Testis (tissue), 3 donors: ENCODE measurements around the gene REP15. TPM values are rescaled to one million over a fixed set of nuclear protein-coding genes. Genes with fewer than 3 reads are reported as not detected.
A peak's percentile ranks its signal among the peaks of the same experiment; 100 is the strongest.

ENCODE experiments used
- DNase-seq: peaks from one replicate; pipeline ENCODE4 v3.0.0-alpha.2; 2019
- H3K27ac ChIP-seq, 2 donors: fragments of 200-600 bp; sonication (generic); one replicate each; pipeline ENCODE4 v1.5.1; 2019
- H3K27me3 ChIP-seq: fragments of 200-600 bp; sonication (generic); one replicate; pipeline ENCODE4 v1.5.1; 2019
- H3K36me3 ChIP-seq: fragments of 200-600 bp; sonication (generic); one replicate; pipeline ENCODE4 v1.5.1; 2017; ENCODE audit warnings: low read depth; ENCODE audit errors: missing control alignments
- H3K4me1 ChIP-seq: fragments of 200-600 bp; sonication (generic); one replicate; pipeline ENCODE4 v1.5.1; 2019
- H3K4me3 ChIP-seq, 2 donors: fragments of 200-600 bp; sonication (generic); one replicate each; pipeline ENCODE4 v1.5.1; 2017 to 2019
- H3K9me3 ChIP-seq: fragments of 200-600 bp; sonication (generic); one replicate; pipeline ENCODE4 v1.5.1; 2017
- POLR2A ChIP-seq: fragments of 450-650 bp; IDR thresholded peaks from one replicate; pipeline ENCODE4 v1.6.1; 2017; ENCODE audit warnings: antibody characterized with exemption, mild to moderate bottlenecking, moderate library complexity
- WGBS, 2 donors: methylation state at CpG; one replicate each; pipeline ENCODE4 v1.1.5; 2018; 5-methylcytosine and 5-hydroxymethylcytosine counted together
- intact Hi-C: fragments of 100-400 bp; cut with DNase I; formaldehyde crosslinking; loops from one replicate; pipeline ENCODE4 v1.15.1; 2023; ENCODE audit warnings: low total_unique reads
- polyA plus RNA-seq: library from polyadenylated mRNA; stranded (reverse); fragments of 350-450 nt; fragmentation: Illumina TruSeq; extraction: RNeasy Lipid Tissue Mini Kit (QIAGEN cat#74804); gene quantifications from one replicate; pipeline ENCODE4 v1.2.3, GENCODE V29; 2014; ENCODE audit warnings: low read depth, low replicate concordance; ENCODE audit not compliant: insufficient read depth
- total RNA-seq, 2 donors: library from RNA; depleted of rRNA; stranded (reverse); fragments of >200 nt; gene quantifications; one replicate each; pipeline ENCODE4 v1.2.3, GENCODE V29; 2016
- TF ChIP-seq, protein P1 (sequence below), 3 experiments: fragments of 450-650 bp in 2 of 3; fragments of 200-600 bp in 1 of 3; sonication (generic) in 1 of 3; IDR thresholded peaks; one replicate each; pipeline ENCODE4 v1.5.1; 2016 to 2019; ENCODE audit warnings: antibody characterized with exemption in 3 of 3, mild to moderate bottlenecking in 2 of 3, moderate library complexity in 1 of 3

The REP15 gene
- total and polyA plus RNA-seq, 3 donors from 2014 or later = 0.73 to 1.1 (median 1.0) TPM

DNA sequence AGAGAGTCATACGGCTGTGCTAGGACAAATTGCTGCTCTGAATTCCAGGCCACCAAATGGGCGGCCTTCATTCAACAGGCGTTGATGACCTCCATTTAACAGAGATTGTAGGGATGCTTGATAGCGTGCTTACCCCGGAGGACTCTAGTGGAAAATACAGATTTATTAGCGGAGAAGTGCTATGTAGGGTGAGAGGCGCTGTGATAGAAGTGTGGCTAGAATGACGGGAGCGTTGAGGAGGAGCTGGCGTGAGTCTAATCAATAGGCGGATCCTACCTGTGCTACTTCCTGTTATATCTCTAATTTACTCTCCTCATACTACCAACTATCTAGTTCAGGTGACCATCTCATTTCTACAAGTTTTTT, 15.1 kb downstream of the REP15 start:
- Histone ChIP-seq H3K4me3 (peak overlapping the region; percentile 76 to 94), H3K27ac (peak overlapping the region; percentile 77 to 84), H3K36me3 (no peaks in the 10 kb centered on the region), H3K9me3 (no peaks in the 10 kb centered on the region), H3K27me3 (no peaks in the 10 kb centered on the region), H3K4me1 (no peaks in the 10 kb centered on the region)
- TF ChIP-seq POLR2A = no peak
- TF ChIP-seq, protein P1, sequence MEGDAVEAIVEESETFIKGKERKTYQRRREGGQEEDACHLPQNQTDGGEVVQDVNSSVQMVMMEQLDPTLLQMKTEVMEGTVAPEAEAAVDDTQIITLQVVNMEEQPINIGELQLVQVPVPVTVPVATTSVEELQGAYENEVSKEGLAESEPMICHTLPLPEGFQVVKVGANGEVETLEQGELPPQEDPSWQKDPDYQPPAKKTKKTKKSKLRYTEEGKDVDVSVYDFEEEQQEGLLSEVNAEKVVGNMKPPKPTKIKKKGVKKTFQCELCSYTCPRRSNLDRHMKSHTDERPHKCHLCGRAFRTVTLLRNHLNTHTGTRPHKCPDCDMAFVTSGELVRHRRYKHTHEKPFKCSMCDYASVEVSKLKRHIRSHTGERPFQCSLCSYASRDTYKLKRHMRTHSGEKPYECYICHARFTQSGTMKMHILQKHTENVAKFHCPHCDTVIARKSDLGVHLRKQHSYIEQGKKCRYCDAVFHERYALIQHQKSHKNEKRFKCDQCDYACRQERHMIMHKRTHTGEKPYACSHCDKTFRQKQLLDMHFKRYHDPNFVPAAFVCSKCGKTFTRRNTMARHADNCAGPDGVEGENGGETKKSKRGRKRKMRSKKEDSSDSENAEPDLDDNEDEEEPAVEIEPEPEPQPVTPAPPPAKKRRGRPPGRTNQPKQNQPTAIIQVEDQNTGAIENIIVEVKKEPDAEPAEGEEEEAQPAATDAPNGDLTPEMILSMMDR (IDR thresholded peaks at IDR 0.05) = no peak
- 1% methylated on average over 11 of the region's 11 CpGs for WGBS, 2 donors
- no peak for DNase-seq
- intact Hi-C loops = no loop called here

DNA sequence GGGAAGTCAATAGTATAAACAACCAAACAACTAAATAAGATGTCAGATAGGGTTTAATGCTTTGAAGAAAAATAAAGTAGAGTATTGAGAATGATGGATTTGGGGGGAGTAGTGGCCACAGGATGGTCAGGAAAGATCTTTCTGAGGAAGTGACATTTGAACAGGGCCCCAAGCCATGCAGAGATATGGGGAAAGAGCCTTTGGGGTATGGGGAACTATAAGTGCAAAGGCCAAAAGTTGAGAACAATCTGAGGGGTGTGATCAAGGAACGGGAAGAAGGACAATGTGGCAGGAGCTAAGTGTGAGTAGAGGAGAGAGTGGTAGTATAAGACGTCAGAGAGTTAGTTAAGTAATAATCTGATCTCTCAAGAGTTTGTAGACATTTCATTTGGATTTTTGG, 15.7 kb downstream of the REP15 start:
- no peaks in the 10 kb centered on the region for H3K4me1 ChIP-seq
- no peak for DNase-seq
- H3K36me3 ChIP-seq = no peaks in the 10 kb centered on the region
- no peak for TF ChIP-seq POLR2A
- TF ChIP-seq, protein P1 (IDR thresholded peaks at IDR 0.05) = no peak
- intact Hi-C loops = no loop called here
- peak overlapping the region in 1 of 2 donors; percentile 94 for H3K4me3 ChIP-seq
- no peak overlapping the region for H3K27ac ChIP-seq
- 66 to 68% methylated on average over 2 of the region's 2 CpGs for WGBS, 2 donors
- H3K9me3 ChIP-seq = no peaks in the 10 kb centered on the region
- no peaks in the 10 kb centered on the region for H3K27me3 ChIP-seq

DNA sequence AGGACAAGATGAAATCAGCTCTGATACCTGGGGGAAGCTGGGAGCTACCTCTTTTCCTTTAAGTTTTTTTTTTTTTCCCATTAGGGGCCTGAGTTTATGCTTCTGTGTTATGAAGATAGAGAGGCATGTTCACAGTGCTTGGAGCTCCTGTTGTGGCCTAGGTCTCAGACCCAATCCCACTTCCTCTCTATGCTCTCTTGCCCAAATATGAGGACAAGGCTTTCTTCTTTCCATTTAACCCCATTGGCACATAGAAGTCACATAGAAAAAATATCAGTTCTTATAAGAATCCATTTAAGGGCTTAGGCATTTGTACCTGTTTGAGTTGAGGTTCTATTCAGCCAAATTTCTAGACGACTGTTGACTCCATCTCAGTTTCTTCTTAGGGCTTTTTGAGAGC, 27.0 kb downstream of the REP15 start:
- Histone ChIP-seq H3K27me3 (no peaks in the 10 kb centered on the region), H3K4me1 (peaks cover 3% of the 10 kb centered on the region), H3K36me3 (no peaks in the 10 kb centered on the region), H3K27ac (no peak overlapping the region), H3K9me3 (no peaks in the 10 kb centered on the region), H3K4me3 (no peak overlapping the region)
- intact Hi-C loops = no loop called here
- 89 to 95% methylated on average over 1 of the region's 1 CpG for WGBS, 2 donors
- TF ChIP-seq, protein P1 (IDR thresholded peaks at IDR 0.05) = no peak
- TF ChIP-seq POLR2A = no peak
- no peak for DNase-seq

DNA sequence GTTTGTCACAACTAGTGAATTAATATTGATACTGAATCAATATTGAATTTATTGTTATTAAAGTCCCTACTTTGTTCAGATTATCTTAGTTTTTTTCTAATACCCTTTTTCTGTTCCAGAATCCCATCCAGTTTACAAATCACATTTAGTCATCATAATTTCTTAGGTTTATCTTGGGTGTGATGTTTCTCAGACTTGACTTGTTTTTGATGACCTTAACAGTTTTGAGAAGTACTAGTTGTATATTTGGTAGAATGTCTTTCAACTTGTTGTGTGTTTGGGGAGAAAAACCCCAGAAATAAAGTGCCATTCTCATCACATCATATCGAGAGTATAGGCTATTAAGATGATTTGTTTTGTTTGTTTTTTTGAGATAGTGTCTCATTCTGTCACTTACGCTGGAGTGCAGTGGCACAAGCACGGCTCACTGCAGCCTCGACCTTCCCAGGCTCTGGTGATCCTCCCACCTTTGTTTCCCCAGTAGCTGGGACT, 33.9 kb downstream of the REP15 start:
- intact Hi-C loops = no loop called here
- 88 to 92% methylated on average over 4 of the region's 4 CpGs for WGBS, 2 donors
- Histone ChIP-seq H3K36me3 (no peaks in the 10 kb centered on the region), H3K27me3 (no peaks in the 10 kb centered on the region), H3K4me3 (no peak overlapping the region), H3K9me3 (no peaks in the 10 kb centered on the region), H3K4me1 (peaks cover 3% of the 10 kb centered on the region), H3K27ac (no peak overlapping the region)
- no peak for DNase-seq
- no peak for TF ChIP-seq POLR2A
- TF ChIP-seq, protein P1 (IDR thresholded peaks at IDR 0.05) = no peak

DNA sequence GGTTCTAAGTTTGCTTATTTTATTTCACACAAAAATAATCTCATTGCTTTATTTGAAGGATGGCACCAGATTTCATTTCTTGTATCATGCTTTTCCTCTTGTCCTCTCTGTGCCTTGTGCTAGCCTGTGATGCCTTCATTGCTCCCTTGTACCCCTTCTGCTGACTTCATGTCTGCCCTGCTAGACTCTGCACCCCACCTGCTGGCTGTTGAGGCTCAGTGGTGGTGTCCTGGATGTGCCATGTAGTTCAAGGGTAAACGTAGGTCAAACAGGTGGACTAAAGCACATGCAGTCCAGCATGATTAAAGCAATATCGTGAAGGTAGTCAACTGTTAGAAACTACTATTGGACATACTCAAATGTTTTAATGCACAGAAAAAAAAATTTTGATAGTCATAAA, 36.0 kb downstream of the REP15 start:
- WGBS, 2 donors = 64 to 70% methylated on average over 2 of the region's 2 CpGs
- Histone ChIP-seq H3K4me1 (peaks cover 3% of the 10 kb centered on the region), H3K27me3 (no peaks in the 10 kb centered on the region), H3K36me3 (no peaks in the 10 kb centered on the region), H3K4me3 (no peak overlapping the region), H3K9me3 (no peaks in the 10 kb centered on the region), H3K27ac (no peak overlapping the region)
- intact Hi-C loops = no loop called here
- no peak for TF ChIP-seq POLR2A
- TF ChIP-seq, protein P1 (IDR thresholded peaks at IDR 0.05) = no peak
- DNase-seq = peak; percentile 49
